HG03469 (cell line): ENCODE results near the gene FRMD4A.

Source experiments
- ATAC-seq: cut with Tn5 transposase; IDR thresholded peaks from one replicate; pipeline ENCODE4 v1.9.1; 2021; ENCODE audit warnings: mild to moderate bottlenecking, moderate library complexity, moderate number of reproducible peaks; ENCODE audit not compliant: unreplicated experiment

Gene FRMD4A

DNA sequence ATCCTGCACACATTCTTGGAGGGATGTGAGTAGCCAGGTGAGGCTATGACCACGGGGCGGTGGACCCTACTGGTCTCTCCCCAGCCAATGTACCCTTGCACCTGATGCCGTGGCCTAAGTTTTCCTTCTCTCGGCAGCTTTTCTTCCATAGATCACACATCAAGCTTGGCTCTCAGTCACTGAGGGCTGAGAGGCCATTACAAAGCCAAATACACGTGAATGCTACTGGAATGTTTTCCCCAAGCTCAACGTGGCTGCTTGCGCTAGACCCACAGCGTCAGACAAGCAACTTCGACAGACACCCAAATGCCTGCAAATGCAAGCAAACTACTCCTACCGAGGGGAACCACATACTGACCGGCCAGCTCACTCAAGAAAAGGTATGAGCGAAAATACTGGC lies 660.8 kb downstream of the FRMD4A start:
- ATAC-seq, result no peak

DNA sequence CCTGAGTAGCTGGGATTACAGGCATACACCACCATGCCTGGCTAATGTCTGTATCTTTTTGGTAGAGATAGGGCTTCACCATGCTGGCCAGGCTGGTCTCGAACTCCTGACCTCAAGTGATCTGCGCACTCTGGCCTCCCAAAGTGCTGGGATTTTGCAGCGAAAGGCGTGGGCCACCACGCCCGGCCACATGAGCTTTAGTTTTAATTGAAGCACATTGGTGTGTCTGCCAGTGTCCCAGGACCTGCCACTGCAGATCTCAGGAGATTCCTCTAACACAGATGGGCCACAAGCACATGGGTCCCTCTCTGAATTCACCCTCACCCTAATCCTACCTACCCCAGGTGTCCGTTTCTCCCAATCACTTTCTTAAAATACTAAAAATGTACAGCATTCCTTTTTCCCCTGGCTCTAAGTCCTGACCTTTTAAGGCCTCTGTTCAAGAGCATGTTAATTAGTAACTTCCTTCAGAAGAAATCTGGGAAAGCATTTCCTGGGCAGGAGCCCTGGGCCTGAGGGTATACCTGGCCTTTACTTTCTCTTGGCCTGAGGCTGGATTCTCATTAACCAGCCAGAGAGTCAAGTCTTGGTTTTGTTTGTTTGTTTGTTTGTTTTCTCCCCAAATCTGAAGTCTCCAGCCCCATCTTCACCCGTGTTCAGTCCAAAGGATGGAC lies 661.4 kb downstream of the FRMD4A start:
- ATAC-seq, result no peak

DNA sequence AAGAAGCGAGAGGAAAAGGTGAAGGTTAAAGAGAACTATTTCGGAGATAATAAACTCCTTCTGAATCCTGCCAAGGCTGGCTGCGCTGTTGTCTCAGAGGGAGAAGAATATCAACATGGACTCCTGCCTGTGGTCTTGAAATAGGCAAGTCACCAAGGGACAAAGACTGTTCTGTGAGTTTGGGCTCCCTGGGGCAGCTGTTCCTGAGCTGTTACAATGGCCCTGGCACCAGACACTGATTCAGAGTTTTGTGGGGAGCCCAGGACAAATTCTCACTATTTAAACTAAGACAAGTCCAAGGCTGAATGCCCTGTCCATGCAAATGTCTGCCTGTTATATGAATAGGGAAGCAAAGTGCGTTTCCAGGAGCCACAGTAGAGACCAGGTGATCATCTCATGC lies 662.6 kb downstream of the FRMD4A start:
- no peak for ATAC-seq

DNA sequence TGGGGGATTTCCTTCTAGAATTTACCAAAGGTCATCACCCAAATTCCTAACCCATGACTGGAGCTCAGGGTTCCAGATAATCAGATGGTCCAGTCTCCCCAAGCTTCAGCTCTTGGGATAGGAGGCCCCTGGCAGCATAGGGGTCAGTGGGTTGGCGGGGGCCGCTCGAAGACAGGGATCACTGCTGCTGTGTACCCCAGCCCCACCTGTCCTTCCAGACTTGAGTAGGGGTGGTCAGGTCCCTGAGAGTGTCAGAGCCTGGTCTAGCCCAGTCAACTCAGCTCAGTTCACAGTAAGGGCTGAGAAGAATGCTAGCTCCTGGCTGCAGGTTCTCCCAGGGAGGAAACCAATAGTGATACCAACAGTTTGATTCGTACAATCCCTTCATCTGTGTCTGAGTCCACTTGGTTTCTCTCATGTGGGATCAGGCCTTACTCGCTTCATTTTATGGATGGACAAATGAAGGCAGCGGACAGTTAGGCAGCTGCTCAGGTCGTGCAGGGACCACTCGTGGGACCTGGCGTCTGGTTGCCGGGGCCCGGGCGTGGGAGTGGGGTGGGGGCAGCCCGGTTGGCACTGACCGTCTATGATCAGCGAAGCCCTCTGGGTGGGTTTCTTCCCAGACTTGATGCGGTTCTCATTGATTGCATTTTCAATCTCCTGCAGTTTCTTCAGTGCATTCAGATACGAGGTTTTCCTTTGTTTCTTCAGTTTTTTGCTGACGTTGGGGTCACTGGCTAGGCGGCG lies 665.0 kb downstream of the FRMD4A start:
- ATAC-seq, result no peak

DNA sequence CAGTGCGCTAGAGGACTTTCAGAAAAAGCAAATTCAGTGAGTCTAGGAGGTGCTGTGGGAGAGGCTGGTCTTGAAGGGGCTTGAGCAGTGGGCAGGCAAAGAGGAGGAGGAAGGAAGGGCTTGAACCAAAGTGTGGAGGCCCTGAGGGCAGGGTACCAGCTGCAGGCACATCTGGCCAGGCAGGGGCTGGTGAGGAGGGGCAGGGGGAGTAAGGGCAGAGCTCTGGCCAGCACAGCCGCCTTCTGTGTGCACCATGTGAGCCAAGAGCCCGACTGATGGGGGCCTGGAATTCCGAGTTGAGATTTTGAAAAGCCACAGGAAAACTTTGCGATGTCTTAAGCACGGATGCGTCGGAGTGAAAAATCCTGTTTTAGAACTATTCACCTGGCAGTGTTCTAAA lies 669.5 kb downstream of the FRMD4A start:
- ATAC-seq, result no peak

DNA sequence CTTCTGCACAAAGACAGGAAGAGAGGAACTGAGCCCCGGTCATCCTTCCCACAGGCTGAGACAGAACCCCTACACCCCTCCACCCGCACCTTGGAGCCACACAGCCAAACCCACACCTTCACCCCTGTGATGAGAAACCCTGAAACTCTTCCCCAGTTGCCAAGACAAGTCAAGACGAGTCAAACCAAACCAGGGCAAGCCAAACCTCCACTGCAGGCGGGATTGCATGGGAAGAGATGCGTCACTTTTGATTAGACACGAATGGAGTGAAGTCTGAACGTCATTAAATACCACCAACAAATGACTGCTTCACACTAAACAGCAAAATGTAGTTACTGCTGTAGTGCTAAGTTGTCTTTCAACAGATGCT lies 670.2 kb downstream of the FRMD4A start:
- ATAC-seq, result no peak

DNA sequence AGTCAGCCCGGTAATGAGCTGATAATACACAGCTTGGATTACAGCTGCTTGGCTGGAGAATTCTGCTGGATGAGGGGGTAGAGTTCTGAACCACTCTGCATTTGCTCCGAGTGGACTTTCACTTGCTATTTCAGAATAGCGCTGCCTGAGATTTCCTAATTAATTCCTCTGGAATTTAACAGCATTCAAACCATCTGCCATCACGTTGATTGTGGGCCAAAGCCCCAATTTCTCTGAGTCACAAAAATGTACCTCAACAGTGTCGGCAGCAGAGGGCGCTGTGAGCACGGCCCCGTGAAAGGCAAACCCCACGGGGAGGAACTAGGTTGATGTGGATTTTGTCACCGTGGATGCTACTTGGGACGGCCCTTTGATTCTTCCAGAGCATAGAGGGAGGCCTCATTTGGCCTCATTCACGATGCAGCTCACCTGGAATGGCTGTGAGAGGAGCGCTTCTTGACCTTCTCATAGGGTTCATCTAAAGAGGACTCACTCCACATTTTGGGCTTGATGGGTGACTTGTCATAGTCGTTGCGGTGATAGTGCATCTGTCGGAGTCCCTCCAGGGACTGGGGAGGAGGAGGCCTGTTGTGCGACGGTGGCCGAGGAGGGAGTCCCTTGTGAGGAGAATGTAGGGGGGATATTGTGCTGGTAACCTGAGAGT lies 670.7 kb downstream of the FRMD4A start:
- ATAC-seq, result no peak

DNA sequence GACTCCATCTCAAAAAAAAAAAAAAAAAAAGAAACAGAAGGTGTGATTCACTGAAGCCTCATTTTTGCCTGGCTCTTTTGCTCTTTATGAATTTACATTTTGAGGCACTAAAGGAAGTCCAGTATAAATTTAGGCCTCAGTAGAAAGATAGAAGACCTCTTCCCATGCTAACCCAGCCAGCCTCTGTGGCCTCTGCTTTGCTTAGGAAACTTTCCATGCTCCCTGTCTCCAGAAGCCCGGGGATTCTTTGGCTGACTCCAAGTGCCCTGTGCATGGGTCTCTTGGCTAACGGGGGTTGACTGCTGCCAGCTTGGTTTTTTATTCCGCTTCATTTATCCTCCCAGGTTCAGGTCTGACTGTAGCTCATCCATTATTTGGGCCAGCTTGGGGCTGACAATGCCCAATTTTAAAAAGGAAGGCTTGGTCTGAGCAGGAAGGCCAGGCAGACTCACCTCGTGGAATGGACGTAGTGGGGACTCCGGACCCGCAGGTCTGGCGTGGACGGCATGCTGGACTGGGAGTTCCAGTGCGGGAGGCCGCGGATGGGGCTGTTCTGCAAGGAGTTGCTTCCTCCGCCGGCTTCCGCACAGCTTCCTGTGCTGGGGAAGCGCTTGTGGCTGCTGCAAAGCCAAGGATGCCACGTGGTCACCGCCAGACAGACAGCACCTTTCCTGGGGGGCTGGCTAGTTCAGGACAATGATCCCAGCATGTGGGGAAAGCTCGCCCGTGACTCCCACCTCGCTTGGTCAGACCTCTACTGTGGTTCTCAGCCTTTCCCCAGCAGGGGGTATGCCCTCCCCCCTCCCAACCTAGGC lies 671.6 kb downstream of the FRMD4A start:
- ATAC-seq, result no peak

DNA sequence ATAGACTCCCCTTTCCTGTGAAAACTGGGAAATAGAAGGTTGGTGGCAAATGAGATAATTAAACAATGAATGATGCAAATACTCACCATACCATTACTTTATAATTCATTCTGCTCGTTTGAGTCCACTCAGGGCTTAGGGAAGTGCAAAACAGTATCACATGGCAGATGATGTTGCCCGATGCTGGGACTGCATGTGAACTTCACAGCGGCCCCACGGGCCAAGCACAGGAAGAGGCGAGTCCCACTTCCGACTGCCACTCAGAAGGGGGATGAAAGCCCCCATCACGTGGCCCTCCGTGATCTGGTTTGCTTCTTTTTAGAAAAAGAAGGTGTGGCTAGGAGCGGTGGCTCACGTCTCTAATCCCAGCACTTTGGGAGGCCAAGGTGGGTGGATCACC lies 672.5 kb downstream of the FRMD4A start:
- ATAC-seq, result no peak

DNA sequence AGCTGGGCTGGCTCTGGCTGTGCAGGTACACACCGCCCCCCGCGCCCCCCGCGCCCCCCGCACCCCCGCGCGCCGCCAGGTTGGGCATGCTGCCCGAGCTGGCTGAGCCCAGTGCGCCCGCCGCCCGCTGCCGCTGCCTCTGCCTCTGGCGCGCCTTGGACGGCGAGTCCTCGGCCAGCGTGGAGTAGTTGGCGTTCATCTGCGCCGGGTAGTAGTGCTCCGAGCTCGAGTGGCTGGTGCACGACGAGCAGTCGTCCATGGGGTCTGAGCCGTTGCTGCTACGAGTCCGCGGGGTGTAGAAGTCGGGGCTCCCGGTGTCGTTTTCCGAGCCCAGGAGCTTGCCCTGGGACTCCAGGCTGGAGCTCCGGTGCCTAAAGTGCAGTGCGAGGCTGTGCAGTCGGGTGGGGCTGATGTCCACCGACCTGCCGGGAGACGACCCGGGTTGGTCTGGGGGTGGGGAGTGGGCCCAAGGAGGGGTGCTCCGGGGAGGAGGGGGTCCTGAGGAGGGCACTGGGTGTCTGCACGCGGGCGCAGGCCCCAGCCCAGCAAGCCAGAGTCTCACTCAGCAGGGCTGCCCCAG lies 673.5 kb downstream of the FRMD4A start:
- no peak for ATAC-seq

DNA sequence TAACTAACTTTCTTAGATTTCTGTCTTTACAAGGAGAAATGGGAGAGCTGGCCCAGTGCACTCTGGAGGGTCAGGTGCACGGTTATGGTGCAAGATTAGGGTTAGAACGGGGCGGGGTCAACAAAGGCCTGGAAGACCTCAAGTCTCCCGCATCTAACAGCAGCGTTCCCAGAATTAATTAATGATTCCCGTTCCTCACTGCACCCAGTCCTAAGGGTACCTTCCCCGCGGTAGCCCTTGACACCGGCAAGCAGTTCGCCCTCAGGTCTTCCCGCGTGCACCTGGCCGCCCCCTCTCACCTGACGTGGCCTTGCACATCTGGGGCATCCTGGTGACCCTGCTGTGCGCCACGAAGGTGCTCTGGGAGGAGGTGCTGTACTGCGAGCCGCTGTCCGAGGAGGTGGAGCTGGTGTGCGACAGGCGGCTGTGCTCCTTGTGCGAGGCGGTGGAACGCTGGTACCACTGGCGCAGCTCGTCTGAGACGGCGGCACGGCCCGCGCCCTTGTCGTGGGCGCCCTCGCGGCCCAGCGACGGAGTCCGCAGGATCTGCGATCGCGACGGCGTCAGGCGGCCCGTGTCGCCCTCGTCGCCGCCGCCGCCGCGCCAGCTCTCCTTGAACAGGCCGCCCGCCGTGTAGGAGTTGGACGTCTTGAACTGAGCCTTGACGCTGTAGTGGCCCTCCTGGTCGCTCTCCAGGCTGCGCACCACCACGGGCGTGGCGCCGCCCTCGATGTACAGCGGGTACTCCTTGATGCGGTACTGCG lies 674.2 kb downstream of the FRMD4A start:
- no peak for ATAC-seq

DNA sequence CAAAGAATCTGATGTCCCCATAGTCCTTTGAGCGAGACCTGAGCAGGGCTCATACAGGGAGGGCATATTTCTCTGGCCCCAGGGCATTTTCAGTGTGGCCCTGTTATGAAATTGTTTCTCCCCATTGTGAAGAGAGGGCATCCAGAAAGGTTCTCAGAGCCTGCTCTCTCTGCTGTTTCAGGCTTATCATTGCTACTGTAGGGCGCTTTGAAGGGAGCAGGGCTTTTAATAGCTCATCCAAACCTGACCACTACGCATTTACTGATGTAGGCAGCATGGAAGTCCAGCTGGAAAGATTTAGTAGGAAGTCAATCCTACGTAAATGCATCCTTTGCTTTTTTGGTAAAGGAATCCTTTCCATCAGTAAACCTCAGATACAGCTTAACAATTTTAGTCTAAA lies 675.9 kb downstream of the FRMD4A start:
- ATAC-seq, result no peak

DNA sequence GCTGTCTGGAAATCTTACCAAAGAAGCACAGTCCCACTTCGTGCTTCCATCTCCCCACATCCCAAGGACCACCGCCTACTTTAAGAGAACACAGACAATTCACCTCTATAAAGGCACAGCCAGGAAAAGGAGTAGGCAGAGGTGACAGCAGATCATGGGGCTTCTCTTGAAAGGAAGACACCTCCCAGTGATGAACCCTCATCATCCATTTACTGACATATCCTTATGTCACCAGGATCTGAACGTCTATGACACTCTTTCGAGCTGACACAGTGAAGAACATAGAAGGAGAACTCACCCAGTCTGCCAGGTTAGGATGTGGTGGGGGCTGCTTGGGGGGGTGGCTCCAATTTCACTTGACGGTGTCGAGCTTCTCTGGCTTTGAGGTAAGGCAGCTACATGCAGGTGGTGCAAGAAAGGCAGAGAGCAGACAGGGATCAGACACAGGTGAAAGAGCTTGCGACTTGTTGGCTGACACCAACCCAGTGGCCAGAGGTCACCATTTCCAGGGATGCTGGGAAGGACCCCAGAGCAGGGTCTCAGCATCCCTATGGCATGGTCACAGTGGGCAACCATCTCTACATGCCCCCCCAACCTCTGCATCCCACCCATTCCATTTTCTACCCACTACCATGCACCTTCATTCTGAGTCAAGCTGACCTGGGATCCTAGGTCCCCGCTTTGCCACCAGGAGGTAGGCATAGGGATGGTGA lies 676.5 kb downstream of the FRMD4A start:
- no peak for ATAC-seq

DNA sequence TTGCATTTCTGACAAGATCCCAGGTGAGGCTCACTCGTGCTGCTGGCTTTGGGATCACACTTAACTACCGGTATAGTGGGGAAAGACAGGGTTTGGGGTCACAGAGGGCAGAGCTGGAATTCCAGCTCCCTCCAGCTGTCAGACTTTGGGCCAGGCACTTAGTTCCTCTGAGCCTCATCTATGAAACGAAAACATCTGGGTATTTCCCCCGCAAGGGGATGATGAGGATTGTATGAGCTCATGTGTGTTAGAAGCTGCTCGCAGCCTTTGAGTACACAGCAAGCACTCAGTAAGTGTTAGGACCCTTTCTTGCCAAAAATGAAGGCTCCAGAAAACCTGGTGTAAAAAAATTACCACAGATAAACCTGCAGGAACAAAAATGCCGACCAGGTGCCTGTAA lies 677.9 kb downstream of the FRMD4A start:
- no peak for ATAC-seq

DNA sequence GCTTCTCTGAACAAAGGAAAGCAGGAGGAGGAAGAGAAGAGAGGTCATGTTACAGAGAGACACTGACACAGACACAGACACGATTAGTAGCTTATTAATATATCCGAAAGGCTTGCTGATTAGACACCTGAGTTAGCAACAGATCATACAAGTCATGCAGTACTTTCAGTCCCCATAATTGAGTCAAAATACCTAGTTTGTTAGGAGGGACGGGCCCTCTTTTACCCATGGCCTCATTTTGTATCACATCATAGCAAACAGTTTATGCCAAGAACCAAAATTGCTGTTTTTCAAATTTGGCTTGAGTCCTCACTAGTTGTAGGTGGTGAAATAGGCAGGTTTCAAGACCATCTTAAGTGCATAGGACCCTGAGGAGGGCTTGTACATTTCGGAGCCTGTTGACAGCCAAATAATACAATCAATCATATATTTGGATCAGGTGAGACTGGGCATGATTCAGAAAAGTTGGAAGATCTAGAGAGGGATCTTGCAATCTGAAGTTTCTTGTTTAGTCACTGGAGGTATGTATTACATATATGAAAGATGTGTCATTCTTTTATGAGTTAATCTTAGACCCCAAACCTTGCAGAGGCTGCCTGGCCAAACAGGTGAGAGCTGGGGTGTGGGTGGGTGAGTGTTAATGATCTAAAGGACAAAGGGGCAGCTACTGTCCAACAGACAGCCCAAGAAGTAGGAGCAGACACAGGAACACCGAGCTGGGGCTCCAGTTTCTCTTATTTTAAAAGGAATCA lies 678.6 kb downstream of the FRMD4A start:
- ATAC-seq, result no peak

DNA sequence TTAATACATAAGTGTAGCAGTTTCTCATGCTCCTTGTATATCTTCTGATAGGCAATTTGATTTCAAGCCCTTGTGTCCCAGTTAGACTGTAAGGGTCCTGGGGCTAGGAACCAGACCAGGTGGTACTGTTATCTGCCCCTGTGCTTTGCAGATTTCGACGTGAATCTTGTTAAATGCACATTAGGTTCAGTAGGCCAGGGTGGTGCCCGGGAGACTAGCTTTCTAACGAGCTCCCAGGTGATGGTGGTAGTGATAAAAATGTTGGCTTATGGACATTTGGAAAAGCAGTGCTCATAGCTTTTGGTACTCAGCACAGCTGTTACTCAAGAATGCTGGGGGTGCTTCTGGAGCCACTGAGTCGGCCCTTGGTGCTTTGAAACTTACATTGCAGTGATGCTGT lies 679.8 kb downstream of the FRMD4A start:
- ATAC-seq, result no peak

DNA sequence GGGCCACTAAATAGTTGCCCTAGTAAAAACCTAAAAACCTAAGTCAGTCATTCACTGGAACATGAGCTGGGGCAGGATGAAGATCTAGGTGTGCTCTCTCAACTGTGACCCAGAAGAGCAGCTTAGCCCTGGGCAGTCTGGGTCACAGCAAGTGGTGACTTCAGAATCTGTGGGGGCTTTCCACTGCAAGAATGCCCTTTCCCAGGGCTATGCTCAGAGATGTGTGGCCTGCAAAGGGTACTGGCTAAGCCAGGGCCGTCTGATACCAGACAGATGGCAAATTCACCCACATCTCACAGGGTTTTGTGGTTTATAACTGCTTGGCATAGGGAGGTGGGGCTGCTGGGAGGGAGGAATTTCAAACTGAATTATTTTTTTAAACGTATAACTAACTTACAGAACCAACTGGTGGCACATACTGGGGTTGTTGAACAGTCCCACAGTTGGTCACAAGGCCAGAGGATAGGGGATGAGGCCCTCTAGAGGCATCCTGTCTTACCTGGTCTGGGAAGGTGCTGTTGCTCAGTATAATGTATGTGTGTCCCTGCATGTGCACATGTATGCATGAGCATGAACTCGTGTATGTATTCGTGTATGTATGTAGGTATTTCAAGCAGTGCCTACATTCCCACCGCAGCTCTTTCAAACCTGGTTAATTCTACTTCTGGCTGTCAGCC lies 680.7 kb downstream of the FRMD4A start:
- no peak for ATAC-seq

DNA sequence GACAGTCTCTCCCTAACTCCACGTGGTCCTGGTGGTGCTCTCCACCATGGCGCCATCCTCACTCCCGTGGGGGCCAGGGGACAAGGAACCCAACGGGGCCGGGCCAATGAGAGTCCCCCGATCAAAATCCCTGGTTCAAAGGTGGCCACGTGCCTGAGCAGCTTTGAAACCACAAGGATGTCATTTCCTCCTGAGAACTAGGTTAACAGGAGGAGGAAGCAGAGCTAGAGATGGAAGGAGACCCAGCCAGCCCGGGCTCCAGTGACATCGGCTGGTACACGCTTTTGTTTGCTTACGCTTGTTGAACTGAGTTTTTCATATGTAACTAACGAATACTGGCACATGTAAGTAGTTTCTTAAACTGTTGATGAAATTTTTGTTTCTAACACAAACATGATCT lies 682.3 kb downstream of the FRMD4A start:
- ATAC-seq, result no peak
